CD14-positive monocyte (primary cell): Measurements from ENCODE around the gene NCOA6. TPM values are rescaled to one million over a fixed set of nuclear protein-coding genes. Genes with fewer than 3 reads are reported as not detected.
"Not testable (repeated sequence)": the region's sequence is repeated elsewhere in the genome, so short reads cannot be mapped to it uniquely, and the experiment has no call there.

Source experiments
- DNase-seq, 3 donors: peaks; one replicate each; pipeline ENCODE4 v3.0.0-alpha.2; 2011 to 2022
- H2AFZ ChIP-seq: 2 replicates; pipeline ENCODE4 v1.6.0; 2012; ENCODE audit warnings: mild to moderate bottlenecking, low read depth, low read length, inconsistent platforms; ENCODE audit not compliant: insufficient read depth, poor library complexity, severe bottlenecking
- H3K27ac ChIP-seq, 2 donors: 1 replicate in 1 of 2; 2 replicates in 1 of 2; pipeline ENCODE4 v1.5.1; 2012 to 2013; ENCODE audit warnings: low read length in 2 of 2, control low read depth in 1 of 2, inconsistent platforms in 1 of 2, low read depth in 1 of 2, mild to moderate bottlenecking in 1 of 2
- H3K27me3 ChIP-seq, 2 donors: one replicate each; pipeline versions ENCODE4 v1.6.0 to v1.6.1; 2011 to 2013; ENCODE audit warnings: low read length in 2 of 2; ENCODE audit not compliant: control insufficient read depth in 2 of 2, insufficient read depth in 2 of 2
- H3K36me3 ChIP-seq, 2 donors: replicated peaks in 1 of 2; 1 replicate in 1 of 2; 2 replicates in 1 of 2; pipeline versions ENCODE4 v1.5.1 to v1.6.1; 2012 to 2013; ENCODE audit warnings: low read length in 2 of 2, control low read depth in 1 of 2, inconsistent platforms in 1 of 2, mild to moderate bottlenecking in 1 of 2; ENCODE audit not compliant: insufficient read depth in 2 of 2, control insufficient read depth in 1 of 2
- H3K4me1 ChIP-seq, 2 donors: 1 replicate in 1 of 2; 2 replicates in 1 of 2; pipeline versions ENCODE4 v1.5.1 to v1.6.1; 2012 to 2013; ENCODE audit warnings: low read length in 2 of 2, control low read depth in 1 of 2, inconsistent platforms in 1 of 2, mild to moderate bottlenecking in 1 of 2, moderate library complexity in 1 of 2; ENCODE audit not compliant: insufficient read depth in 2 of 2, control insufficient read depth in 1 of 2
- H3K4me2 ChIP-seq: replicated peaks from 2 replicates; pipeline ENCODE3; 2012; ENCODE audit warnings: low read length, moderate library complexity, mild to moderate bottlenecking; ENCODE audit not compliant: poor library complexity, severe bottlenecking; ENCODE audit errors: extremely low read depth
- H3K4me3 ChIP-seq, 3 experiments: fragments of 200-600 bp in 1 of 3; sonication (generic) in 1 of 3; replicated peaks in 1 of 3; 1 replicate in 2 of 3; 2 replicates in 1 of 3; pipeline ENCODE4 v1.5.1; 2011 to 2013; ENCODE audit warnings: low read length in 3 of 3, mild to moderate bottlenecking in 3 of 3, control low read depth in 2 of 3, low read depth in 2 of 3, inconsistent platforms in 1 of 3, moderate library complexity in 1 of 3
- H3K79me2 ChIP-seq: 2 replicates; pipeline ENCODE4 v1.6.0; 2012; ENCODE audit warnings: mild to moderate bottlenecking, control low read depth, inconsistent platforms, low read length, moderate library complexity; ENCODE audit not compliant: insufficient read depth
- H3K9ac ChIP-seq: 2 replicates; pipeline ENCODE4 v1.6.0; 2017; ENCODE audit warnings: low read length, mild to moderate bottlenecking; ENCODE audit not compliant: insufficient read depth, poor library complexity, severe bottlenecking
- H3K9me3 ChIP-seq, 2 donors: replicated peaks in 1 of 2; 1 replicate in 1 of 2; 2 replicates in 1 of 2; pipeline versions ENCODE4 v1.5.1 to v1.6.1; 2012 to 2013; ENCODE audit warnings: low read length in 2 of 2, control low read depth in 1 of 2; ENCODE audit not compliant: control insufficient read depth in 1 of 2, insufficient read depth in 1 of 2
- H4K20me1 ChIP-seq: 2 replicates; pipeline ENCODE4 v1.6.0; 2012; ENCODE audit warnings: mild to moderate bottlenecking, low read length, control low read depth, moderate library complexity; ENCODE audit not compliant: insufficient read depth
- H3K27ac Mint-ChIP-seq, 7 donors: one replicate each; pipeline ENCODE4 v1.8.0; 2020; ENCODE audit warnings: mild to moderate bottlenecking in 7 of 7, mixed read lengths in 7 of 7, moderate library complexity in 6 of 7, inconsistent platforms in 2 of 7
- H3K27me3 Mint-ChIP-seq, 3 donors: one replicate each; pipeline ENCODE4 v1.8.0; 2021 to 2022; ENCODE audit warnings: low read depth in 3 of 3, mild to moderate bottlenecking in 3 of 3, mixed read lengths in 3 of 3, moderate library complexity in 3 of 3, inconsistent platforms in 1 of 3
- H3K36me3 Mint-ChIP-seq, 2 donors: one replicate each; pipeline ENCODE4 v1.8.0; 2020; ENCODE audit warnings: mixed read lengths in 2 of 2, inconsistent platforms in 1 of 2, mild to moderate bottlenecking in 1 of 2
- H3K4me1 Mint-ChIP-seq: one replicate; pipeline ENCODE4 v1.8.0; 2020; ENCODE audit warnings: mild to moderate bottlenecking, mixed read lengths
- H3K4me3 Mint-ChIP-seq, 2 donors: one replicate each; pipeline ENCODE4 v1.8.0; 2020; ENCODE audit warnings: mild to moderate bottlenecking in 2 of 2, mixed read lengths in 2 of 2, moderate library complexity in 1 of 2
- H3K9me3 Mint-ChIP-seq, 7 donors: one replicate each; pipeline ENCODE4 v1.8.0; 2020 to 2022; ENCODE audit warnings: mixed read lengths in 7 of 7, mild to moderate bottlenecking in 6 of 7, moderate library complexity in 6 of 7, inconsistent platforms in 2 of 7
- WGBS: methylation state at CpG from one replicate; pipeline ENCODE4 v1.1.5; 2013; ENCODE audit warnings: missing lambda C conversion rate; ENCODE audit not compliant: insufficient coverage; 5-methylcytosine and 5-hydroxymethylcytosine counted together
- intact Hi-C, 2 donors: fragments of 100-400 bp; cut with micrococcal nuclease; formaldehyde crosslinking; loops; one replicate each; pipeline versions ENCODE4 v1.15.0 to v1.15.1; 2023
- polyA plus RNA-seq, 3 donors: library from polyadenylated mRNA; depleted of rRNA in 1 of 3; unstranded in 2 of 3; stranded (reverse) in 1 of 3; fragments of 300-500 nt in 2 of 3; fragments of >200 nt in 1 of 3; fragmentation: Illumina TruSeq in 2 of 3; gene quantifications; 1 replicate in 2 of 3; 2 replicates in 1 of 3; pipeline ENCODE4 v1.2.3, GENCODE V29; 2012 to 2021
- TF ChIP-seq, protein P1 (sequence below): fragments of 200-600 bp; IDR thresholded peaks from one replicate; pipeline ENCODE4 v1.8.0; 2022; ENCODE audit warnings: antibody characterized with exemption, mild to moderate bottlenecking

Gene NCOA6
- polyA plus RNA-seq, 3 donors, result 2.8 to 19.0 (median 3.9) TPM

DNA sequence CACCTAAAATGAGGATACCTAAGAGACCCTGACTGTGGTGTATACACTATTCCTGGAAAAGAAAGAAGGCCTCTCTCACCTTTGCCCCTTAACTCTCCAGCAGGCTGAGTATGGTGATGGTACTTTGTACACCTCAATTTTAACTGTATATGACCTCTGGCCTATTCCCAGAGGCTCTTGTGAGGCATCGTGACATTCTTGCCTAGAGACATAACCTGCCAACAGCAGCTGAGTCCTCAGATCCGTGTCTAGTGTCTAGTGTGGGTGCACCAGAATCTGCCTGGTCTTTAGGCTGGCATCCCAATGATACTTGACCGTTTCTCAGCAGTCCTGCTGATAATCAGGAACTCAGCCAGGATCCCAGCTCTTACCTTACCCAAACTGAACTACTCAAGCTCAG is 101.3 kb downstream of the NCOA6 start:
- Histone ChIP-seq H4K20me1 (no peaks in the 10 kb centered on the region), H3K36me3 (peaks cover 67 to 95% of the 10 kb centered on the region in 2 donors), H3K9ac (no peak overlapping the region), H3K4me3 (no peak overlapping the region), H3K27ac (no peak overlapping the region), H3K79me2 (no peaks in the 10 kb centered on the region), H3K4me2 (no peak overlapping the region), H3K9me3 (no peaks in the 10 kb centered on the region), H2AFZ (no peak overlapping the region), H3K27me3 (no peaks in the 10 kb centered on the region), H3K4me1 (no peaks in the 10 kb centered on the region)
- 100% methylated on average over 3 of the region's 3 CpGs for WGBS
- no peaks in the 10 kb centered on the region for H3K27me3 Mint-ChIP-seq
- TF ChIP-seq, protein P1, sequence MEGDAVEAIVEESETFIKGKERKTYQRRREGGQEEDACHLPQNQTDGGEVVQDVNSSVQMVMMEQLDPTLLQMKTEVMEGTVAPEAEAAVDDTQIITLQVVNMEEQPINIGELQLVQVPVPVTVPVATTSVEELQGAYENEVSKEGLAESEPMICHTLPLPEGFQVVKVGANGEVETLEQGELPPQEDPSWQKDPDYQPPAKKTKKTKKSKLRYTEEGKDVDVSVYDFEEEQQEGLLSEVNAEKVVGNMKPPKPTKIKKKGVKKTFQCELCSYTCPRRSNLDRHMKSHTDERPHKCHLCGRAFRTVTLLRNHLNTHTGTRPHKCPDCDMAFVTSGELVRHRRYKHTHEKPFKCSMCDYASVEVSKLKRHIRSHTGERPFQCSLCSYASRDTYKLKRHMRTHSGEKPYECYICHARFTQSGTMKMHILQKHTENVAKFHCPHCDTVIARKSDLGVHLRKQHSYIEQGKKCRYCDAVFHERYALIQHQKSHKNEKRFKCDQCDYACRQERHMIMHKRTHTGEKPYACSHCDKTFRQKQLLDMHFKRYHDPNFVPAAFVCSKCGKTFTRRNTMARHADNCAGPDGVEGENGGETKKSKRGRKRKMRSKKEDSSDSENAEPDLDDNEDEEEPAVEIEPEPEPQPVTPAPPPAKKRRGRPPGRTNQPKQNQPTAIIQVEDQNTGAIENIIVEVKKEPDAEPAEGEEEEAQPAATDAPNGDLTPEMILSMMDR, result no peak
- no peaks in the 10 kb centered on the region for H3K9me3 Mint-ChIP-seq
- H3K36me3 Mint-ChIP-seq, result peaks cover 68 to 83% of the 10 kb centered on the region in 2 donors
- intact Hi-C loops, result no loop called here
- DNase-seq, result no peak
- no peak overlapping the region for H3K4me3 Mint-ChIP-seq
- no peaks in the 10 kb centered on the region for H3K4me1 Mint-ChIP-seq
- no peak overlapping the region for H3K27ac Mint-ChIP-seq

DNA sequence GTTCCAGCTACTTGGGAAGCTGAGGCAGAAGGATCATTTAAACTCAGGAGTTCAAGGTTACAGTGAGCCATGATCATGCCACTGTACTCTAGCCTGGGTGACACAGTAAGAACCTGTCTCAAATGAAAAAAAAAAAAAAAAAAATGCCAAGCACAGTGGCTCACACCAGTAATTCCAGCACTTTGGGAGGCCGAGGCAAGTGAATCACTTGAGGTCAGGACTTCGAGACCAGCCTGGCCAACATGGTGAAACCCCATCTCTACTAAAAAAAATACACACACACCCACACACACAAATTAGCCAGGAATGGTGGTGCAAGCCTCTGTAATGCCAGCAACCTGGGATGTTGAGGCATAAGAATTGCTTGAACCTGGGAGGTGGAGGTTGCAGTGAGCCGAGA is 102.9 kb downstream of the NCOA6 start:
- H3K79me2 ChIP-seq, H3K4me1 ChIP-seq, H3K27ac ChIP-seq, H3K27me3 Mint-ChIP-seq, H4K20me1 ChIP-seq, H3K4me3 ChIP-seq, H2AFZ ChIP-seq, H3K27ac Mint-ChIP-seq, DNase-seq, intact Hi-C loops, H3K9ac ChIP-seq, H3K9me3 ChIP-seq, H3K4me3 Mint-ChIP-seq, H3K4me2 ChIP-seq, H3K4me1 Mint-ChIP-seq, H3K27me3 ChIP-seq, H3K9me3 Mint-ChIP-seq: not testable (repeated sequence)
- WGBS, result 93% methylated on average over 3 of the region's 3 CpGs
- H3K36me3 Mint-ChIP-seq, result peaks cover 71 to 86% of the 10 kb centered on the region in 2 donors
- peaks cover 59 to 95% of the 10 kb centered on the region in 2 donors for H3K36me3 ChIP-seq
